GM23248 (cell line): ENCODE data around the gene KMT2B.

Source experiments
- EZH2 ChIP-seq: fragments of 200-600 bp; sonication (generic); IDR thresholded peaks from 2 replicates; pipeline ENCODE4 v1.6.1; 2018; ENCODE audit warnings: antibody characterized with exemption, mild to moderate bottlenecking; ENCODE audit not compliant: insufficient read depth, poor library complexity, severe bottlenecking
- EZH2phosphoT487 ChIP-seq: fragments of 200-600 bp; sonication (generic); IDR thresholded peaks from 2 replicates; pipeline ENCODE4 v1.6.1; 2018; ENCODE audit warnings: antibody characterized with exemption, moderate library complexity, mild to moderate bottlenecking, low read depth; ENCODE audit not compliant: insufficient read depth

DNA sequence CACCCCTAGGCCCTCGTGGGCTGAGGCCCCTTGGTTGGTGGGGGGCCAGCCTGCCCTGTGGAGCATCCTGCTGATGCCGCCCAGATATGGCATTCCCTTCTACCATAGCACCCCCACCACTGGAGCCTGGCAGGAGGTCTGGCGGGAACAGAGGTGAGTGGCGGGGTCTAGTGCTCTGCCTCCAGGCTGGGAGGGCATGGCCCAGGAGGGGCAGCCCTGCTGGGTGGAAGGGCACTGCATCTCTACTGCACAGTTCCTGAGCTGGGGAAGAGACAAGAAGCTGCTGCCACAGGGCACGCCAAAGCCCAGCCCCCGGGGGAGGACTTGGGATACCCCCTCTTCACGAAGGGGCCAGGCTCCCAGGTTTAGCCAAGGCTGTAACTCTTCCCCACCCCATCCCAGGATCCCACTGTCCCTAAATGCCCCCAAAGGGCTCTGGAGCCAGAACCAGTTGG lies 2.4 kb upstream of the KMT2B start:
- TF ChIP-seq EZH2phosphoT487: no peak
- no peak for TF ChIP-seq EZH2
